PC-3 (cell line): ENCODE results near the gene AEBP2. TPM values are rescaled to one million over a fixed set of nuclear protein-coding genes. Genes with fewer than 3 reads are reported as not detected.

Experiments
- ATAC-seq: fragments of 200-7000 bp; cut with Tn5 transposase; 2 replicates; pipeline ENCODE4 v1.9.1; 2020; ENCODE audit warnings: mild to moderate bottlenecking, moderate library complexity
- BruUV-seq: library from RNA; stranded (reverse); fragments of 400-500 nt; replicated peaks from 2 replicates; lab custom pipeline; 2021; lab: Mats Ljungman, UMichigan
- CTCF ChIA-PET: fragments of 300-600 bp; sonication (Branson Sonifier 250); formaldehyde crosslinking; loops from one replicate; lab custom pipeline; 2022; ENCODE audit warnings: antibody characterized with exemption; lab: Charles Lee
- POLR2A ChIA-PET: fragments of 300-600 bp; sonication (Branson Sonifier 250); formaldehyde crosslinking; loops from one replicate; lab custom pipeline; 2022; ENCODE audit warnings: antibody characterized with exemption; ENCODE audit not compliant: unreplicated experiment; lab: Charles Lee
- DNase-seq: peaks from one replicate; pipeline ENCODE4 v3.0.0-alpha.2; 2015
- H2AFZ ChIP-seq: fragments of 300-600 bp; sonication (generic); 2 replicates; pipeline ENCODE4 v1.6.0; 2016; ENCODE audit warnings: antibody characterized with exemption, low read length
- H3F3A ChIP-seq: fragments of 300-600 bp; sonication (generic); one replicate; pipeline ENCODE4 v1.6.0; 2017; ENCODE audit warnings: antibody characterized with exemption, low read length, control low read depth, mild to moderate bottlenecking; ENCODE audit not compliant: unreplicated experiment
- H3K27ac ChIP-seq: fragments of 300-600 bp; sonication (generic); 2 replicates; pipeline ENCODE4 v1.5.1; 2016; ENCODE audit warnings: mild to moderate bottlenecking, low read length
- H3K27me3 ChIP-seq: fragments of 300-600 bp; sonication (generic); 2 replicates; pipeline ENCODE4 v1.6.1; 2016; ENCODE audit warnings: low read length, mixed read lengths
- H3K36me3 ChIP-seq: fragments of 300-600 bp; sonication (generic); 2 replicates; pipeline ENCODE4 v1.6.1; 2016; ENCODE audit warnings: low read depth, mixed run types, low read length, mixed read lengths
- H3K4me1 ChIP-seq: fragments of 300-600 bp; sonication (generic); 2 replicates; pipeline ENCODE4 v1.5.1; 2016; ENCODE audit warnings: low read length; ENCODE audit not compliant: insufficient read depth
- H3K4me2 ChIP-seq: fragments of 300-600 bp; sonication (generic); 2 replicates; pipeline ENCODE4 v1.6.0; 2016; ENCODE audit warnings: low read length
- H3K4me3 ChIP-seq: fragments of 300-600 bp; sonication (generic); 2 replicates; pipeline ENCODE4 v1.5.1; 2016; ENCODE audit warnings: mild to moderate bottlenecking, low read length, mixed read lengths
- H3K79me2 ChIP-seq: fragments of 300-600 bp; sonication (generic); 2 replicates; pipeline ENCODE4 v1.6.1; 2017; ENCODE audit warnings: low read length, mixed read lengths
- H3K9ac ChIP-seq: fragments of 300-600 bp; sonication (generic); 2 replicates; pipeline ENCODE4 v1.6.0; 2016; ENCODE audit warnings: mild to moderate bottlenecking, low read length
- H3K9me2 ChIP-seq: fragments of 300-600 bp; sonication (generic); replicated peaks from 2 replicates; pipeline ENCODE4 v1.6.1; 2016; ENCODE audit warnings: mixed run types, low read length, mixed read lengths
- H3K9me3 ChIP-seq: fragments of 300-600 bp; sonication (generic); 2 replicates; pipeline ENCODE4 v1.6.1; 2016; ENCODE audit warnings: low read length, mixed read lengths
- H4K20me1 ChIP-seq: fragments of 300-600 bp; sonication (generic); 2 replicates; pipeline ENCODE4 v1.6.1; 2016; ENCODE audit warnings: low read length, mixed read lengths
- CTCF ChIP-seq: fragments of 300-600 bp; sonication (generic); conservative IDR thresholded peaks from 2 replicates; pipeline ENCODE4 v1.5.1; 2017; ENCODE audit warnings: antibody characterized with exemption, low read depth, mild to moderate bottlenecking, low read length
- EZH2 ChIP-seq: fragments of 300-600 bp; sonication (generic); IDR thresholded peaks from one replicate; pipeline ENCODE4 v1.6.1; 2017; ENCODE audit warnings: antibody characterized with exemption, mild to moderate bottlenecking, low read length; ENCODE audit not compliant: unreplicated experiment
- EZH2phosphoT487 ChIP-seq: fragments of 300-600 bp; sonication (generic); IDR thresholded peaks from 2 replicates; pipeline ENCODE4 v1.6.1; 2018; ENCODE audit warnings: mild to moderate bottlenecking, antibody characterized with exemption, low read length, borderline replicate concordance
- intact Hi-C: fragments of 100-400 bp; cut with micrococcal nuclease; formaldehyde crosslinking; loops from 2 replicates; pipeline ENCODE4 v1.9.0; 2023
- total RNA-seq: library from RNA; depleted of rRNA; stranded (reverse); fragments of >200 nt; gene quantifications from 2 replicates; pipeline ENCODE4 v1.2.3, GENCODE V29; 2014

The AEBP2 gene
- total RNA-seq, 1 experiment from 2014 or later, result 10.2 TPM

DNA sequence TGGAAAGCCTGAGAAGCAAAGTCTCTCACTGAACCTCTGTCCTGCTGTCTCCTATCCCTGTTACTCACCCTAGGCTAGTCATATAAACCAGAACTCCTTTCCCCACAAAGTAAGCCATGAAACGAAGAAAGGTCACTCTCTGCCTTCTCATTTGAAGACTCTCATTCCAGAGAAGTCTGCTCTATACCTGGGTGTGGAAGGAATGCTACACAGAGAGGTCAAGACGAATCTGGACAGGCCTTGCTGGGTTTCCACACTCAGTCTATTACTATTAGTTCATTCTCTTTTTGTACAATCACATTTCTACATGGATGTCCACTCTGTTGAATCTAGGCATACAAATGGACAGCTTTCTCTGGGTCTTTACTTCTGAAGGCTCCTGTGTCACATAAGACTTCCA is 2.4 kb upstream of the AEBP2 start:
- no peak for ATAC-seq
- Histone ChIP-seq H3K4me3 (no peak overlapping the region), H3K9me3 (no peaks in the 10 kb centered on the region), H2AFZ (no peak overlapping the region), H3K36me3 (no peaks in the 10 kb centered on the region), H3K27me3 (no peaks in the 10 kb centered on the region), H3K4me2 (no peak overlapping the region), H4K20me1 (peaks cover 14% of the 10 kb centered on the region; the same call in 1 of the 2 replicates), H3K27ac (no peak overlapping the region), H3K9ac (no peak overlapping the region), H3F3A (no peaks in the 10 kb centered on the region), H3K9me2 (no peaks in the 10 kb centered on the region), H3K79me2 (peaks cover 23% of the 10 kb centered on the region), H3K4me1 (peaks cover 4% of the 10 kb centered on the region; the same call in 1 of the 2 replicates)
- no TSS peak for BruUV-seq
- no peak for DNase-seq
- POLR2A ChIA-PET, result no interaction called here
- CTCF ChIA-PET, result no interaction called here
- intact Hi-C loops, result no loop called here
- no peak for TF ChIP-seq CTCF
- no peak for TF ChIP-seq EZH2
- no peak for TF ChIP-seq EZH2phosphoT487

GRCh38 chr12:19437996-19438395 is 1.3 kb upstream of the AEBP2 start:
- no peaks in the 10 kb centered on the region for H3K36me3 ChIP-seq
- BruUV-seq, result no TSS peak
- ChIA-PET POLR2A (no interaction called here), CTCF (no interaction called here)
- H3K9me2 ChIP-seq, result no peaks in the 10 kb centered on the region
- H3K4me1 ChIP-seq, result 0 out of 2 replicates have a peak, but pooled peaks cover 6% of the 10 kb centered on the region
- no peaks in the 10 kb centered on the region for H3F3A ChIP-seq
- intact Hi-C loops, result no loop called here
- H3K27me3 ChIP-seq, result no peaks in the 10 kb centered on the region
- no peak overlapping the region for H3K4me3 ChIP-seq
- H3K9me3 ChIP-seq, result no peaks in the 10 kb centered on the region
- TF ChIP-seq CTCF, result no peak
- TF ChIP-seq EZH2phosphoT487, result no peak
- TF ChIP-seq EZH2, result no peak
- no peak for DNase-seq
- H3K27ac ChIP-seq, result no peak overlapping the region
- ATAC-seq, result no peak
- H3K4me2 ChIP-seq, result no peak overlapping the region
- peaks cover 34% of the 10 kb centered on the region for H3K79me2 ChIP-seq
- H4K20me1 ChIP-seq, result peaks cover 19% of the 10 kb centered on the region
- H3K9ac ChIP-seq, result no peak overlapping the region
- no peak overlapping the region for H2AFZ ChIP-seq

GRCh38 chr12:19440019-19440858 is 947 bp downstream of the AEBP2 start:
- Histone ChIP-seq H3K4me1 (0 out of 2 replicates have a peak, but pooled peaks cover 6% of the 10 kb centered on the region), H3K36me3 (no peaks in the 10 kb centered on the region), H3K79me2 (peaks cover 56% of the 10 kb centered on the region), H3F3A (no peaks in the 10 kb centered on the region), H3K4me2 (peak overlapping the region; percentile 87), H3K27me3 (no peaks in the 10 kb centered on the region), H3K9ac (peak overlapping the region; percentile 90), H3K27ac (no peak overlapping the region), H3K4me3 (peak overlapping the region; percentile 96), H3K9me2 (no peaks in the 10 kb centered on the region), H4K20me1 (peaks cover 23% of the 10 kb centered on the region), H2AFZ (peak overlapping the region; percentile 84), H3K9me3 (no peaks in the 10 kb centered on the region)
- ChIA-PET POLR2A (no interaction called here), CTCF (no interaction called here)
- intact Hi-C loops, result no loop called here
- BruUV-seq, result no TSS peak
- TF ChIP-seq CTCF (no peak), EZH2phosphoT487 (no peak), EZH2 (no peak)
- peak; percentile 34 for DNase-seq
- peak; percentile 27 for ATAC-seq
